HepG2 (cell line): Measurements from ENCODE around the gene IL17D. TPM values are rescaled to one million over a fixed set of nuclear protein-coding genes. Genes with fewer than 3 reads are reported as not detected.

Experiments used
- ATAC-seq: fragments of 200-7000 bp; cut with Tn5 transposase; 3 replicates; pipeline ENCODE4 v1.9.1; 2020; ENCODE audit warnings: mild to moderate bottlenecking, moderate library complexity
- BruUV-seq: library from RNA; stranded (reverse); fragments of 400-500 nt; replicated peaks from 2 replicates; lab custom pipeline; 2021; lab: Mats Ljungman, UMichigan
- CTCF ChIA-PET: fragments of 300-600 bp; formaldehyde crosslinking; extraction: SDS; loops from one replicate; lab custom pipeline; 2021; ENCODE audit warnings: low total read pairs, inconsistent platforms, low intra/inter-chr PET ratio; lab: Yijun Ruan, JAX
- POLR2A ChIA-PET: fragments of 350-600 bp; sonication (Branson Sonifier 250); formaldehyde crosslinking; loops from one replicate; lab custom pipeline; 2020; ENCODE audit warnings: antibody characterized with exemption, inconsistent platforms; lab: Yijun Ruan, JAX
- DNase-seq: peaks from one replicate; pipeline ENCODE4 v3.0.0-alpha.2; 2015; ENCODE audit warnings: low spot score
- FAIRE-seq: peaks from 3 replicates; lab custom pipeline; 2011; peaks lifted over from hg19 to GRCh38; lab: Jason Lieb, UNC
- H2AFZ ChIP-seq: one replicate; pipeline ENCODE4 v1.6.1; 2011; ENCODE audit warnings: low read length, inconsistent platforms
- H3K27ac ChIP-seq: fragments of 300-600 bp; 3 replicates; pipeline ENCODE4 v1.8.0; 2011; ENCODE audit warnings: mixed run types, mild to moderate bottlenecking, mixed read lengths, low read length, inconsistent platforms; ENCODE audit not compliant: insufficient read depth; ENCODE audit errors: extremely low read length
- H3K27me3 ChIP-seq, 2 experiments: fragments of 200-600 bp in 1 of 2; 2 replicates in 1 of 2; 3 replicates in 1 of 2; pipeline versions ENCODE4 v1.6.0 to v1.8.0; 2011; ENCODE audit warnings: low read length in 2 of 2, mild to moderate bottlenecking in 2 of 2, moderate library complexity in 2 of 2, inconsistent platforms in 1 of 2; ENCODE audit not compliant: insufficient read depth in 2 of 2, control insufficient read depth in 1 of 2
- H3K36me3 ChIP-seq, 2 experiments: fragments of 200-600 bp in 1 of 2; replicated peaks in 1 of 2; 2 replicates in 1 of 2; 3 replicates in 1 of 2; pipeline versions ENCODE4 v1.5.1 to v1.8.0; 2011; ENCODE audit warnings: low read length in 2 of 2, inconsistent platforms in 1 of 2; ENCODE audit not compliant: insufficient read depth in 2 of 2, control insufficient read depth in 1 of 2
- H3K4me1 ChIP-seq: 2 replicates; pipeline ENCODE4 v1.5.1; 2012; ENCODE audit warnings: low read length, inconsistent platforms; ENCODE audit not compliant: insufficient read depth
- H3K4me2 ChIP-seq: 2 replicates; pipeline ENCODE4 v1.6.0; 2011; ENCODE audit warnings: low read depth, low read length, inconsistent platforms
- H3K4me3 ChIP-seq, 3 experiments: fragments of 200-600 bp in 1 of 3; sonication (generic), shearing (Covaris generic) in 1 of 3; replicated peaks in 1 of 3; 2 replicates each; pipeline ENCODE4 v1.5.1; 2011 to 2016; ENCODE audit warnings: low read length in 3 of 3, inconsistent platforms in 2 of 3, low read depth in 2 of 3, mild to moderate bottlenecking in 2 of 3, control low read depth in 1 of 3, mixed read lengths in 1 of 3; ENCODE audit not compliant: insufficient read depth in 1 of 3
- H3K79me2 ChIP-seq: one replicate; pipeline ENCODE4 v1.6.1; 2011; ENCODE audit warnings: low read length, inconsistent platforms; ENCODE audit not compliant: insufficient read depth
- H3K9ac ChIP-seq: 2 replicates; pipeline ENCODE4 v1.6.0; 2011; ENCODE audit warnings: mild to moderate bottlenecking, low read depth, low read length, inconsistent platforms; ENCODE audit not compliant: insufficient read depth
- H3K9me3 ChIP-seq: 2 replicates; pipeline ENCODE4 v1.5.1; 2012; ENCODE audit warnings: mild to moderate bottlenecking, low read length
- H4K20me1 ChIP-seq: 2 replicates; pipeline ENCODE4 v1.6.0; 2011; ENCODE audit warnings: inconsistent platforms, mild to moderate bottlenecking, low read length, moderate library complexity; ENCODE audit not compliant: insufficient read depth
- DR1 ChIP-seq: sonication (generic); formaldehyde crosslinking; IDR thresholded peaks from 2 replicates; pipeline ENCODE4 v1.8.0; 2021; ENCODE audit warnings: mild to moderate bottlenecking, missing genetic modification reagents, inconsistent platforms
- HIVEP1 ChIP-seq: sonication (generic); formaldehyde crosslinking; IDR thresholded peaks from 2 replicates; pipeline ENCODE4 v1.4.0; 2020; ENCODE audit warnings: mild to moderate bottlenecking, missing genetic modification reagents
- PHF5A ChIP-seq: IDR thresholded peaks from one replicate; pipeline ENCODE4 v1.6.1; 2018; ENCODE audit warnings: low read depth, missing genetic modification reagents; ENCODE audit not compliant: unreplicated experiment
- ZSCAN21 ChIP-seq: sonication (generic); formaldehyde crosslinking; IDR thresholded peaks from 2 replicates; pipeline ENCODE4 v1.8.0; 2022; ENCODE audit warnings: mild to moderate bottlenecking, missing genetic modification reagents, moderate library complexity, borderline replicate concordance
- WGBS: methylation state at CpG from one replicate; pipeline ENCODE4 v1.1.6; 2017; ENCODE audit warnings: low lambda C conversion rate; 5-methylcytosine and 5-hydroxymethylcytosine counted together
- in situ Hi-C: cut with HindIII; loops from 2 replicates; pipeline ENCODE4 v1.10.0; 2017; ENCODE audit warnings: low pct_unique_long_range_greater_than_20kb; ENCODE audit not compliant: extremely low pct_ligation_motif_present
- intact Hi-C: fragments of 100-400 bp; cut with micrococcal nuclease; formaldehyde crosslinking; loops from one replicate; pipeline ENCODE4 v1.10.0; 2022; ENCODE audit not compliant: unreplicated experiment
- polyA plus RNA-seq, 8 experiments: library from polyadenylated mRNA; depleted of rRNA in 3 of 8; stranded (reverse) in 7 of 8; unstranded in 1 of 8; fragments of >200 nt; fragmentation: Illumina TruSeq in 4 of 8; extraction: Trizol in 4 of 8; gene quantifications; 2 replicates each; pipeline versions ENCODE4 v1.2.1 to v1.2.3, GENCODE V29; 2011 to 2016; ENCODE audit warnings: low read depth in 4 of 8, missing spikeins in 1 of 8, mixed read lengths in 1 of 8; ENCODE audit not compliant: insufficient read depth in 1 of 8
- total RNA-seq, 5 experiments: library from RNA; depleted of rRNA; stranded (reverse); fragments of >200 nt; fragmentation: Illumina TruSeq; extraction: Trizol; gene quantifications; 2 replicates each; pipeline ENCODE4 v1.2.3, GENCODE V29; 2016; ENCODE audit warnings: low read depth in 1 of 5
- TF ChIP-seq, protein P1 (sequence below): sonication (generic); formaldehyde crosslinking; IDR thresholded peaks from 2 replicates; pipeline ENCODE4 v1.9.0; 2022; ENCODE audit warnings: missing genetic modification reagents, mild to moderate bottlenecking, borderline replicate concordance

Gene IL17D
- total and polyA plus RNA-seq, 2 of the 13 experiments (the other 11 are each of a cell fraction or from before 2014, with no cell fraction given): 1.1 to 2.2 TPM

DNA sequence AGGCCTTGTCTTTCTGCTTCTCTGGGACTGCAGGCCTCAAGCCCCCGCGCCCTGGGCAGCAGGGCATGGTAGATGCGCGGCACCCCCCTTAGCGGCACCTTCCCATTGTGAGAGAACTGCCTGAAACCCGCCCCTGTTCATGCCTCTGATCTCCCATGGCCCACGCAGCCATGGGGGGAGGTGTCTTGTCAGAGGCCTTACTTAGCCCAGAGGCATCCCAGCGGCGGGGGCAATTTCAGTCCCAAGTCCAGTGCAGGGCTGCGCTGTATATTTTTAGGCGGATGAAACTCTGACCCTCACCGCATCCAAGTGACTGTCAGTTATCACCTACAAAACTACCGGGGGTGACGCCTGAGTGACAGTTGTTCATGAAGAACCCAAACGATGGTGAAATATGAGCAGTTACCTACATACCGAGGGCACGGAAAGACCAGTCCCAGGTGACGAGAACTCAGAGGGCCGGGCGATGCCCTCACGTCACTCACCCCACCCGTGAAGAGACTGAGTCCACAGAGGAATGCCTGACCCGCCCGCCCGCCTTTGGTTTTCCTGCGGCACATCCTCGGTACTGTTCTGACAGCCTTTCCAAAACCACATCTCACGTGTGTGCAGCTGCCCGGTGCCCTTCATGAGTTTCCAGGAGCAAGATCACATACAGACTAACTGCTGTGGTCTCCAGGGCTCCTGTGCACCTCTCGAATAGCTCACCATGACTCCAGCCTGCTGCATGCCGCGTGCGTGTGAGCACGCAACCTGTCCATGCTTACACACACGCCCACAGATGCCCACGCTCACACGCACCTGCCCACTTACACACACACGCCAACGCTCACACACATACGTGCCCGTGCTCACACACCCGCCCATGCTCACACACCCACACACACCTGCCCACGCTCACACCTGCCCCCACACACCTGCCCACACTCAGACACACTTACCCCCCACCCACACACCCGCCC lies 14.4 kb downstream of the IL17D start (continued):
- TF ChIP-seq, protein P1, sequence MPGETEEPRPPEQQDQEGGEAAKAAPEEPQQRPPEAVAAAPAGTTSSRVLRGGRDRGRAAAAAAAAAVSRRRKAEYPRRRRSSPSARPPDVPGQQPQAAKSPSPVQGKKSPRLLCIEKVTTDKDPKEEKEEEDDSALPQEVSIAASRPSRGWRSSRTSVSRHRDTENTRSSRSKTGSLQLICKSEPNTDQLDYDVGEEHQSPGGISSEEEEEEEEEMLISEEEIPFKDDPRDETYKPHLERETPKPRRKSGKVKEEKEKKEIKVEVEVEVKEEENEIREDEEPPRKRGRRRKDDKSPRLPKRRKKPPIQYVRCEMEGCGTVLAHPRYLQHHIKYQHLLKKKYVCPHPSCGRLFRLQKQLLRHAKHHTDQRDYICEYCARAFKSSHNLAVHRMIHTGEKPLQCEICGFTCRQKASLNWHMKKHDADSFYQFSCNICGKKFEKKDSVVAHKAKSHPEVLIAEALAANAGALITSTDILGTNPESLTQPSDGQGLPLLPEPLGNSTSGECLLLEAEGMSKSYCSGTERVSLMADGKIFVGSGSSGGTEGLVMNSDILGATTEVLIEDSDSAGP (CRISPR knock-in tag): peak; percentile 25; the same call in 1 of the 2 replicates
- TF ChIP-seq HIVEP1 (CRISPR knock-in tag): 0 out of 2 replicates have a peak, but pooled peaks have one; percentile 28

DNA sequence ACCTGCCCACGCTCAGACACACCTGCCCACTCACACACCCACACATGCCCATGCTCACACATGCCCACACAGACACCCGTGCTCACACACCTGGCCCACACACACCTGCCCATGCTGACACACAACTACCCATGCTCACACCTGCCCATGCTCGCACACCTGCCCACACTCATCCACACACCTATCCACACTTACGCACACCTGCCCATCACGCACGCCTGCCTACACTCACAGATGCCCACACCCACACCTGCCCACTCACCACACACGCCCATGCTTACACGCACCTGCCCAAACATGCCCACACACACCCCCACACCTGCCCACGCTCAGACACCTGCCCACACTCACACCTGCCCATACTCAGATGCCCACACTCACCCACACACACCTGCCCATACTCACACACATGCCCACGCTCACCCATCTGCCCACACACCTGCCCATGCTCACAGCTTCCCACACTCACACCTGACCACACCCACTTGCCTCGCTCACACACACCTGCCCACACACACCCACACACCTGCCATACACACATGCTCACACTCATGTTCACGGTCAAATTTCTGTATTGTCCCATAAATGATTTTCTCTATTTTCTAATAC lies 15.6 kb downstream of the IL17D start:
- no peaks in the 10 kb centered on the region for H3K79me2 ChIP-seq
- in situ Hi-C loops (no loop called here), intact Hi-C loops (no loop called here)
- H3K4me1 ChIP-seq: peaks cover 40% of the 10 kb centered on the region
- H3K9me3 ChIP-seq: no peaks in the 10 kb centered on the region
- H4K20me1 ChIP-seq: no peaks in the 10 kb centered on the region
- H2AFZ ChIP-seq: no peak overlapping the region
- ChIA-PET CTCF (no interaction called here), POLR2A (no interaction called here)
- no peaks in the 10 kb centered on the region for H3K36me3 ChIP-seq
- H3K4me3 ChIP-seq: no peak overlapping the region
- no peak overlapping the region for H3K27ac ChIP-seq
- H3K27me3 ChIP-seq: no peaks in the 10 kb centered on the region; a peak in 1 of 5 replicates
- H3K4me2 ChIP-seq: no peak overlapping the region
- no peak for DNase-seq
- WGBS: 89% methylated on average over 12 of the region's 12 CpGs
- no peak for FAIRE-seq
- H3K9ac ChIP-seq: no peak overlapping the region
- ATAC-seq: no peak
- no peak for TF ChIP-seq PHF5A (CRISPR knock-in tag)
- no peak for TF ChIP-seq DR1 (CRISPR knock-in tag)
- TF ChIP-seq ZSCAN21: no peak
- no TSS peak for BruUV-seq
